H1 (cell line): ENCODE measurements around the gene ZBTB34. TPM values are rescaled to one million over a fixed set of nuclear protein-coding genes. Genes with fewer than 3 reads are reported as not detected.

ENCODE experiments used
- ASH2L ChIP-seq: fragments of 200-600, 300-600 bp; sonication (generic); IDR thresholded peaks from one replicate; pipeline ENCODE4 v1.7.1; 2017; ENCODE audit warnings: low read length
- BACH1 ChIP-seq: IDR thresholded peaks from 2 replicates; pipeline ENCODE4 v1.6.1; 2012; ENCODE audit warnings: low read length, improper control_type of control experiment
- CHD7 ChIP-seq: fragments of 300-600 bp; sonication (generic); IDR thresholded peaks from 2 replicates; pipeline ENCODE4 v1.7.1; 2012; ENCODE audit warnings: low read length, moderate library complexity, mild to moderate bottlenecking, inconsistent platforms; ENCODE audit not compliant: insufficient replicate concordance
- EP300 ChIP-seq, 2 experiments: IDR thresholded peaks; 1 replicate in 1 of 2; 2 replicates in 1 of 2; pipeline ENCODE4 v1.6.1; 2011 to 2012; ENCODE audit warnings: low read depth in 2 of 2, low read length in 2 of 2, mild to moderate bottlenecking in 2 of 2, borderline replicate concordance in 1 of 2, inconsistent platforms in 1 of 2, moderate library complexity in 1 of 2
- JUND ChIP-seq: IDR thresholded peaks from 2 replicates; pipeline ENCODE4 v1.6.1; 2011; ENCODE audit warnings: mild to moderate bottlenecking, improper control_type of control experiment, low read length
- KDM4A ChIP-seq: IDR thresholded peaks from one replicate; pipeline ENCODE4 v1.7.1; 2012; ENCODE audit warnings: low read depth, mild to moderate bottlenecking, moderate library complexity, low read length, inconsistent platforms; ENCODE audit not compliant: severe bottlenecking
- POU5F1 ChIP-seq: IDR thresholded peaks from 2 replicates; pipeline ENCODE4 v1.6.1; 2011; ENCODE audit warnings: low read depth, mild to moderate bottlenecking, low read length, moderate library complexity
- RBBP5 ChIP-seq: IDR thresholded peaks from 2 replicates; pipeline ENCODE4 v1.7.1; 2012; ENCODE audit warnings: low read depth, mild to moderate bottlenecking, inconsistent platforms, low read length, moderate library complexity, borderline replicate concordance
- RNF2 ChIP-seq: fragments of 200-900, 300-1000 bp; sonication (generic); IDR thresholded peaks from 2 replicates; pipeline ENCODE4 v1.7.1; 2016; ENCODE audit warnings: borderline replicate concordance, low read depth, mild to moderate bottlenecking, antibody characterized with exemption, low read length; ENCODE audit not compliant: poor library complexity, severe bottlenecking; ENCODE audit errors: missing control alignments
- polyA plus RNA-seq, 7 experiments: library from polyadenylated mRNA; depleted of rRNA in 3 of 7; stranded (reverse) in 5 of 7; unstranded in 2 of 7; fragments of >200 nt in 5 of 7; fragments of 200-250 nt in 2 of 7; gene quantifications; 1 replicate in 5 of 7; 2 replicates in 1 of 7; 4 replicates in 1 of 7; pipeline versions ENCODE4 v1.2.1 to v1.2.3, GENCODE V29; 2011 to 2013; ENCODE audit warnings: missing spikeins in 2 of 7, mixed read lengths in 2 of 7
- total RNA-seq: library from RNA; stranded (reverse); fragmentation: NEBNext Ultra II Directional; extraction: Animal tissue kit (Norgen Biotek cat#: 25700); gene quantifications from 2 replicates; pipeline ENCODE4 v1.2.1, GENCODE V29; 2021

ZBTB34 gene
- total and polyA plus RNA-seq, 2 of the 8 experiments (the other 6 are each of a cell fraction or from before 2014, with no cell fraction given), result 8.2 to 15.9 TPM

- TF ChIP-seq CHD7 (no peak), RBBP5 (peak; percentile 24; the same call in 1 of the 2 replicates), EP300 (IDR thresholded peaks at IDR 0.05; ENCODE audit: borderline replicate concordance in 1 of 2, low read depth in 2 of 2, low read length in 2 of 2) (no peak), ASH2L (no peak), KDM4A (peak; percentile 90), BACH1 (no peak), JUND (no peak), POU5F1 (no peak), RNF2 (no peak)
These were observed 473 bp downstream of the ZBTB34 start (continued) for GRCh38 chr9:126860757-126861466.
